Measurements from ENCODE around the gene DNAJC27.

- TF ChIP-seq EZH2 (IDR thresholded peaks at IDR 0.05; ENCODE audit: borderline replicate concordance, low read length), result no peak
- no peak for TF ChIP-seq CTCF (IDR thresholded peaks at IDR 0.05; ENCODE audit: low read length)
These were observed 21.7 kb downstream of the DNAJC27 start for GRCh38 chr2:24950102-24950501.

Measured in OCI-LY1 (cell line).